ENCODE measurements around the gene PBX4. TPM values are rescaled to one million over a fixed set of nuclear protein-coding genes. Genes with fewer than 3 reads are reported as not detected.
A peak's percentile ranks its signal among the peaks of the same experiment; 100 is the strongest.

PBX4 gene
- total RNA-seq, 1 experiment from 2014 or later, result 0.10 TPM

- DNase-seq (ENCODE audit: low spot score), result no peak
Measured at GRCh38 chr19:19526581-19527370, 91.7 kb downstream of the PBX4 start.

GRCh38 chr19:19525611-19526380, 92.7 kb downstream of the PBX4 start:
- no peak for DNase-seq (ENCODE audit: low spot score)

GRCh38 chr19:19524053-19524452, 94.4 kb downstream of the PBX4 start:
- no peak for DNase-seq (ENCODE audit: low spot score)

- no peak for DNase-seq (ENCODE audit: low spot score)
Measured at GRCh38 chr19:19523177-19523576, 95.3 kb downstream of the PBX4 start.

GRCh38 chr19:19520989-19521388, 97.5 kb downstream of the PBX4 start:
- no peak for DNase-seq (ENCODE audit: low spot score)

- no peak for DNase-seq (ENCODE audit: low spot score)
Measured at GRCh38 chr19:19517235-19517619, 101.3 kb downstream of the PBX4 start.

- peak; percentile 89 for DNase-seq (ENCODE audit: low spot score)
Measured at GRCh38 chr19:19515642-19516519, 102.6 kb downstream of the PBX4 start, which contains the start of gene NDUFA13. Gene NDUFA13, plus strand, starts transcription at chr19:19516225. Its CDS starts 14 bp downstream, at chr19:19516239.

- no peak for DNase-seq (ENCODE audit: low spot score)
Measured at GRCh38 chr19:19514881-19515641, 103.4 kb downstream of the PBX4 start, which contains the start of gene TSSK6. Gene TSSK6, minus strand, starts transcription at chr19:19515548. Its CDS starts 121 bp downstream, at chr19:19515427.

GRCh38 chr19:19514215-19514657, 104.3 kb downstream of the PBX4 start:
- no peak for DNase-seq (ENCODE audit: low spot score)

- no peak for DNase-seq (ENCODE audit: low spot score)
Measured at GRCh38 chr19:19513682-19514081, 104.8 kb downstream of the PBX4 start.

Other genes starting within 250 kb of the PBX4 start
- gene GATAD2A, start 213.0 kb downstream of the PBX4 start, total RNA-seq (2014; rRNA removed; shearing (Covaris generic)), result 10.9 and 30.5 TPM in 2 replicates
- 0.54 and 1.3 TPM in 2 replicates for gene TSSK6, start 103.1 kb downstream of the PBX4 start, total RNA-seq (2014; rRNA removed; shearing (Covaris generic))
- gene NDUFA13, start 102.5 kb downstream of the PBX4 start, total RNA-seq (2014; rRNA removed; shearing (Covaris generic)), result 76.8 and 89.2 TPM in 2 replicates
- gene YJEFN3, start 89.8 kb downstream of the PBX4 start, total RNA-seq (2014; rRNA removed; shearing (Covaris generic)), result 0.10 TPM in 1 of 2 replicates, not detected in the other
- 0.08 and 0.23 TPM in 2 replicates for gene CILP2, start 80.4 kb downstream of the PBX4 start, total RNA-seq (2014; rRNA removed; shearing (Covaris generic))
- 0.16 and 0.72 TPM in 2 replicates for gene LPAR2, start 9.5 kb upstream of the PBX4 start, total RNA-seq (2014; rRNA removed; shearing (Covaris generic))
- gene GMIP, start 25.0 kb upstream of the PBX4 start, total RNA-seq (2014; rRNA removed; shearing (Covaris generic)), result 4.0 and 4.4 TPM in 2 replicates
- 39.6 and 49.4 TPM in 2 replicates for gene ATP13A1, start 45.0 kb upstream of the PBX4 start, total RNA-seq (2014; rRNA removed; shearing (Covaris generic))
- 10.3 and 14.4 TPM in 2 replicates for gene ZNF101, start 50.2 kb upstream of the PBX4 start, total RNA-seq (2014; rRNA removed; shearing (Covaris generic))
- gene ZNF14, start 114.4 kb upstream of the PBX4 start, total RNA-seq (2014; rRNA removed; shearing (Covaris generic)), result 3.0 and 3.2 TPM in 2 replicates
- 15.1 and 18.1 TPM in 2 replicates for gene ZNF506, start 203.1 kb upstream of the PBX4 start, total RNA-seq (2014; rRNA removed; shearing (Covaris generic))
- 2.6 and 5.7 TPM in 2 replicates for gene ZNF253, start 247.2 kb upstream of the PBX4 start, total RNA-seq (2014; rRNA removed; shearing (Covaris generic))